ENCODE measurements around the gene MAP3K8.

Gene MAP3K8

DNA sequence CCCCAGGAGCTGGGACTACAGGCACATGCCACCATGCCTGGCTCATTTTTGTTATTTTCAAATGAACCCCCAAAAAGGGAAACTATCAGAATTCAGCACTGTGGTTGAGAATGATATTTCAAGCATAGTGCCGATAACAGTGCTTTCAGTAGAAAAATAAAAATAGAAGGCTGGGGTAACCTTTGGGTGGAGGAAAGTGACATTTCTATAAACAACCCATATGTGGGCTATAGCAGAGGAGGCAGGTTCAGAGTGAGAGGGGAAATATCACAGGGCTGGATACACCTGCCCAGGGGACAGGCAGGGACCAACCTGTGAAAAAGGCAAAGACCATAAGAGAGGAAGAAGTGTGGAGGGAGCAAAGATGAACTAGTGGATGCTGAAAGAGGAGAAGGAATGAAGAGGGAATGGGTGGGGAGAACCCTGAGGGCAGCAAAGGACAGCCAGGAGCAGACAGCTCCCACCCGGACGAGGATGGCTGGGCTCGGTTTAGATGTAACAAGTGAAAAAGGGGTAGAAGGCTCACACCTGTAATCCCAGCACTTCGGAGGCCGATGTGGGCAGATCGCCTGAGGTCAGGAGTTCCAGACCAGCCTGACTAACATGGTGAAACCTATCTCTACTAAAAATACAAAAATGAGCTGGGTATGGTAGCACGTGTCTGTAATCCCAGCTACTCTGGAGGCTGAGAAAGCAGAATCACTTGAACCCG, 56.5 kb downstream of the MAP3K8 start:
- DNase-seq, result no peak

DNA sequence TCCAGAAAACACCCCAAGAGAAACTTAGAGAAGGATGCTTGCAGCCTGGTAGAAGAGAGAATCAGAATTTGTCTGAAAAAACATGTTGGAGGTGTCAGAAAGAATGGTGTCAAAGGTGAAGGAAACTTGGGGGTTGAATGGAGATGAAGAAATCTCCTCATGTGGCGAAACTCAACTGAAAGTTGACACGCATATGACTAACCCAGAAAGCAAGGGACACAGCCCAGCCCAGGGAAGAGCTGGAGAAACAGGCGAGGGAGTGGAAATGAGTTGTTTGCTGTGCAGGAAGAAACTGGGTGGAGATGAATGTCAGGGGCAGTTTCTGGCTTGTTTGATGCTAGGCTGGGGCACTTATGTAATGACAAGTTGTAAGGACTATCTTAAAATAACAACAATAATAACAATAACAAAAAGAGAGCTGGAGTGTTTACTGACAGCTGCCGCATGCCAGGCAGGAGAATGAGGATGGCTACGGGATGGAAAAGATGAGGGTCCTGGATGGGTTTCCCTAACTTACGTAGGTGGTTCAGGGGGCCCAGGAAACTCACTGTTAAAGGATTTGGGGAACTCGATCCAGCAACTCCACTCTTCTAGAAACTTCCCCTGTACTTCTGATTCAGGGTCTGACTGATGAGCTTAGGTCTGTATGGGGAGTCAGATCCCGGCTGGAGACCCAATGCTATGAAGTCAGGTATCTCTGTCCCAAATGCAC, 57.4 kb downstream of the MAP3K8 start:
- DNase-seq, result peak; percentile 92 to 94

DNA sequence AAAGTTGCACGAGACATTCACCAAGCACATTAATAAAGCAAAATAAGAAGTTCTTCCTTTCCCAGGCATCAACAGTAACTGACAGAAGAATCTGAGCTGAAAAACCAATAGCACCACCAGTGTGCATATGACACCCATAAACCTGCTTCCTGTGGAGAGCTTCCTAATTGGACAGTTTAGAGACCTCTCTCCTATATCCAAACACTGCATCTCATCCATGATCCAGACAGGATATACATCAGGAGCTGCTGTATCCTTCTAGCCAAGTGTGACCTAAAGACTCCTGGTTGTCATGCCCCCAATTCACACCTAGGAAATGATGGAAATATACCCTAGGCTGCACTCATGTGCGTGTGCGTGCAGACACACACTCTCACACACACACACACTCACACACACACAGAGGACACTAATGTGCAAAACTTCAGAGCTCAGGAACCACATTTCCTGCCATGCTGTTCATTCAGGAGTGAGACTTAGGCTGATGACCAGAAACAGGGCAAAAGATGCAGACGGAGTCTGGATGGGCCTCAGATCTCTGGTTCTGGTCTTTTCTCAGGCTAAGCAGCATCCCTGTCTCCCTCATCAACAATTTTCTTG, 58.0 kb downstream of the MAP3K8 start:
- DNase-seq, result no peak

DNA sequence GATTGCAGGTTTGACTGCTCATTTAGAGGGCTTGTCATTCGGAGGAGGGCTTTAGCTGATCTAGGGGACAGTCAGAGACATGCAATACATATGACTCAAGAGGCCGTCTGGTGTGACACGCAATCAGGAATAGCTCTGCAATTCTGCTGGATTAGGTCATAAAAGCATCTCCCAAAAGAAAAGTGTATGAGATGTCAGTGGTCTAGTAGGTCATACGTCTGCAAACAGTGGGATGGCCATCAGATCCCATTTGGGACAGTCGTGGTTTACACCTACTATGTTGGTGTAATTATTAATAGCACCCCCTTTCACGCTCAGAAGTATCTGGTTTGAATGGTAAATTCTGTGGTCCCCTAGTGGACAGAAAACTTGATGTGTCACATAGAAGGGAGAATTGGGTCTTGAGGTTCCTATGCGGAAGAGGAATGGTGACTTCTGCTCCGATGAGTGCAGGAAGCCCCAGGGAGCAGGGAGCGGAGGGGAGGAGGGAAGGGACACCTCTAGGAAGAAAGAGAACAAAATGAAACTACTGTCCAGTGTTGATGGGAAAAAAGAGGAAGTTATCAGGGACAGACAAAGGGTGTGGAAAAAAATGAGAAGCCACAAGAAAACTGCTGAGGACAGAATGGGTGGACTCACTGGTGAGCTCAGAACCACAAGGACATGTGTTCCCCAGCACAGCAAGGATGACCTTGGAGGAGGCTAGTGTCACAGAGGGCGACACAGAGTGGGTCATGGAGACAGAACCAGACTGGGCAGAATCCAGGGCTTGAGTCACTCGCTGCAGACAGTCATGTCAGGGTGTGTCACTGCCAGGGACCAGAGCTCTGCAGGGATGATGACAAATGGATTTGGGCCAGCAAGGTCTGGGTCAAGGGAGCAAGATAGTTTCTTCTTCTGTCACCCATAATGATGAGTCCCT, 59.9 kb downstream of the MAP3K8 start:
- peak; percentile 98 for DNase-seq

DNA sequence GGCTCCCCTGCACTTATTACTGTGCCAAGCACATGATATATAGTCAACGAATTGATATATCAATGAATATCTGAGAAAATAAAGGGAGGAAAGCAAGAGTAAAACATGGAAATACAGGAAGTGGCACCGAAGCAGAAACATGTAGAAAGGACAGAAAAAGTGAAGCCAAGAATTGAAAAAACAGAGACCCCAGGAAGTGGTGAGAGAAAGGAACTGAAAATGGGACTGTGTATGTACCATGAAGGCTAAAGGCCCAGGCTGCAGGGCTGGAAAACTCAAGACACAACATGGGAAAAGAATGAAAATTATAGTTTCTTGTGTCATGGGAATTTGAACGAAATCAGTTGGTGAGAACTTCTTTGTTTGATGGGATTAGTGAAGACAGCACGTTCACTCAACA, 60.6 kb downstream of the MAP3K8 start:
- DNase-seq, result no peak

DNA sequence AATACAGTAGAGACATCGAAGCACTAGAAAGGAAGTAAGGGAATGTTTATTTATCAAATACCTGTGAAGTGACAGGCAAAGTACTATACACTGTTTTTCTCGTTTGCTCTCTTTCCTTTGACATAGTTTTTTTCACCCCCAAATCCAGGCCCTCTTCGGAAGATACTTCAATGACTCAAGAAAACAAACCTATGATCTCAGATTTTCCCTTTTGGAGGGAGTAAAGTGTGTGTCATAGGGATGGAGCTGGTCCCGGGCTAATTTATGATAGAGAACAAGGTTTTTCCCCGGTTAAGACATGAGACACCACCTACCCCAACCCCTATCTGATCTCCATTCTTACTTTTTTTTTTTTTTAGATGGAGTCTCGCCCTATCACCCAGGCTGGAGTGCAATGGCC, 61.7 kb downstream of the MAP3K8 start:
- no peak for DNase-seq

DNA sequence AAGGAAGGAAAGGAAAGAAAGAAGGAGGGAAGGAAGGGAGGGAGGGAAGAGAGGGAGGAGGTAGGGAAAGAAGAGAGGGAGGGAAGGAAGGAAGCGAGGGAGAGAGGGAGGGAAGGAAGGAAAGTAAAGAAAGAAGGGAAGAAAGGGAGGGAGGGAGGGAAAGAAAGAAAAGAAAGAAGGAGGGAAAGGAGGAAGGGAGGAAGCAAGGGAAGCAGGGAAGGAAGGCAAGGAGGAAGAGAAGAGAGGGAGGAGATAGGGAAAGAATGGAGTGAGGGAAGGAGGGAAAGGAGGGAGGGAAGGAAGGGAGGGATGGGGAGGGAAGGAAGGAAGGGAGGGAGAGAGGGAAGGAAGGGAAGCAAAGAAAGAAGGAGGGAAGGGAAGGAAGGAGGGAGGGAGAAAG, 65.8 kb downstream of the MAP3K8 start:
- DNase-seq, result no peak

DNA sequence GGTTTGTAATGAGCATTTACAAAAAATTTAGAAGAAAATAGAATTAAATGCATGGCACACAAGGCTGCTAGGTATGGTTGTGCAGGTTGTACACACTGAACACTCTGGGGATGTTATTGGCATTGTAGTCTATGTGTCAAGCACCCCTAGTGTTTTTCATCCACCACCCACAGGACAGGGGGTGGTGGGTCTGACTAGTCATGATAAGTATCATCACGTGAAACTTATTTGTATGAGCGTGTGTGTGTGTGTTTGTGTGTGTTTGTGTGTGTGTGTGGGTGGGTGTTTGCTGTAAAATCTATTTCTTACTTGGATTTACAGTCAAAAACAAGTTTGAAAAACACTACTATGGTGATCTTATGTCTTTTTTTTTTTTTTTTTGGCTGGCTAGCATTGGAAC, 66.5 kb downstream of the MAP3K8 start:
- DNase-seq, result no peak

DNA sequence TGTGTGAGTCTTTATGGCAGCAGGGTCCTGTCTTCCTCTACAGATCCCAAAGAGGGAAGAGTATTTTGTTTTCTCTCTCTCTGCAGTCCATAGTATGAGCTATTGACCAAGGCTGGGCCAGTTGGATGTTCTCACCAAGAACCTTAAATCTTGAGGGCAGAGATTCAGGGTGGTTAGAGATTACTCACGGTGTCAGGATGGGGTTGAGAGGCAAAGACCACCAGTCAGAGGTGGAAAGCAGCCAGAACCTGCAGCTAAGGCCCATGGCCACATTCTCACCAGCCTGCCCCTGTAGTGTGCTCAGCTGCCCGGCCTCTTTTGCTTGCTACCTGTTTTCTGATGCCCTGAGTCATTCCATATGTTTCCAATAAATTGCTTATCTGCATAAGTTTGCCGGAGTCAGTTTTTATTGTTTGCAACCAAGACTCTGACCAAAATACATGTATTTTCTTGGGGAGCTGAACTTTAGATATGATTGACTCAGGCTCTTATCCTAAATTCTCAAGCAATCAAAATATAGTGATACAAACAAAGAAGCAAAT, 67.0 kb downstream of the MAP3K8 start:
- no peak for DNase-seq

DNA sequence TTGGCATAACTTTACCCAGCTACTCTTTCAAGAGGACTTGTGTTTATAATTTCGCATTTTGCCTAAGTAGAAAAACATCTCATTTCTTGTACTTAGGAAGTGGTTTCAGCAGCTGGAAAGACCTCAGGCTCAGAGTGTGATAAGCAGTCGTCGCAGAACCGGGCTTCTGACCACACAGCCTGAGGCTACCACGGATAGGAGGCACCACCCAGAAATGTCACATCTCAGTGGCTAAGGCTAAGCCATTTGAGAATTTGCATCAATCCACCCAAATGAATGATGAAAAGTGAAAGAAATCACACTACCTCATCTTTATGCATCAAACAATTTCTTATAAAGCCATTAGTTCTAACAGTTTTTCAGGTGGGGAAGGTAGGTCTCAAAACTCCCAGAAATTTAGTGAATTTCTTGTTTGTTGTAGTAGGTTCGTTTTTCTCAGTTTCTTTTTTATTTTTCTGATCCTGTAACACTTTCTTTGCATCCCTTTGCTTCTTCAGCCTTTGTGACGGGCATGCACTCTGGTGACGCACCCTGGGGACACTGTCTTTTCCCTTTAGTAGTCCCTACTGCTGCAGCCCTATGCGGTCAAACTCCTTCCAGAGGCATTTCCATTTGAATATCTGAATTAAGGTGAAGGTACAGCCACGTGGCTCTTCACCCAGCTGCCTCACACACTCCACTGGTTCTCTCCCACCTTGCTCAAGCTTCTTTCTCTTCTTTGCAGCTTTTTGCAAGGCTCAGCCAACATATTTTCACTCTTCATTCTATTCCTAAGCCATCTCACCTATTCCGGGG, 68.5 kb downstream of the MAP3K8 start:
- DNase-seq, result peak; percentile 13 to 38

DNA sequence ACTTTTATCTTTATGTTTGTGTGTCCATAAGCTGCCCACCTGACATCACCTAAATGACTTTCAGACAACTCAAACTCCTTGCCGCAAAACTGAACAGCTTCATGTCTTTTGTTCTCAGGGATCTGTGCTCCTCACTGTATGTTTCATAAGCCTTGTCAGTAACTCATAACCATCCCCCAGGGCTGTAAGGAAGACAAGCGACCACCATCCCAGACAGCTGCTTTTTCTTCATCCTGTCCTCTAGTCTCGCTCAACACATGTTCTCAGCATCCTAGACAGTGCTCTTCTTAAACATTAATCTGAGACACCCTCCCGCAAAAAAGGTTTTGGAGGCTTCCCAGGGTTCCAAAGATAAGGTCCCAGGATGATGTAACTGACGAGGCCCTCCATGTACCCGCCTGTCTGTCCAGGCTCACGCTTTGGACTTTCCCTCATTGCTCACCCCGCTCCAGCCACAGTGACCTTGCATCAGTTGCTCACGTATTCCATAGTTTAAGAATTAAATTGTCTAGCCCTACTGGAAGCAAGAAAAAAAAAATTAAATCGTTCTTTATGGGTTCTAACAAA, 69.8 kb downstream of the MAP3K8 start:
- DNase-seq, result no peak

DNA sequence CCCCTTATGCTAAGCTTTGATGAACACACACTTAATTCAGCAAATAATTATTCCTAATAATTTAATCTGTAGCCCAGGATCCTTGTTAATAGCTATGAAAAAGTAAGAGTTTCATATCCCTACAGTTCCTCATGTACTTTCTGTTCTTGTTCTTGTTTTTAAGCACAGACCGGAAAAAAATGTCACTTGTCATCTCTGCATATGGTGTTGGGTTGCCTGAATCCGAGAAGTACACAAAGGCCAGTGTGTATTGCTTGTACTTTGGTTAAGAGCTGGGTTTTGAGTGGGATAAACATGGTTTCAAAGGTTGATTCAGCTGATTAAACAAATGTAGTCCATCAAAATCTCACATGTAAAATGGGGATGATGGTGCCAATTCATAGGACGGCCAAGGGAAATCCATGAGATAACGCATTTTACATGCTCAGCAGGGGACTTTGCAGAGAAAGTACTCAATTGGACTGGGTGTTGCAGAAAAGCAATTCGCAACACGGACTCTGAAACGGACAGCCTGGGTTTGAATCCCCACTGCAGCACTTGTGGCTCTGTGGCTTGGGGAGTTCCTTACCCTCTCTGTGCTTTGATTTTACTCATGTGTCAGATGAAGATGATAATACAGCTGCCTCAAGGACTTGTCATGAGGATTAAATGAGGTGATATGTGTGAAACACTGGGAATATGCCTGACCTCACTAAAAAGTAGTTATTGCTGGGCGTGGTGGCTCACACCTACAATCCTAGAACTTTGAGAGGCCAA, 71.7 kb downstream of the MAP3K8 start:
- peak; percentile 64 to 68 for DNase-seq

DNA sequence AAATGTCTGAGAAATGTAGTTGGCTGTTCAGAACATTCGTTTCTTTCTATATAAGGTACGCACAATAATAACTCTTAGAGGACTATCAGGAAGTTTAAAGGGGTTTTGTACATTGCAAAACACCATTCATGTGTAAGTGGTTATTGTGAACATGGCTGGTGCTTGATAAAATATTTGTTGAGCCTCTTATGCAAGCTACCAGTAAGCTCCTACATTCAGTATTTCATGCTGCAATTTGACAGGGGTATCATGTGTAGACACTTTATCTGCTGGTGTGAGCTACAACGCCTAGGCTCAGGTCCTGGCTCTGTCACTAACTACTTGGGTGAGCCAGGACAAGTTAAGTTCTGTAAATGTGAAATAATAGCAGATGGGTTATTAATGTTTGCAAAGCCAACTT, 75.5 kb downstream of the MAP3K8 start:
- no peak for DNase-seq

DNA sequence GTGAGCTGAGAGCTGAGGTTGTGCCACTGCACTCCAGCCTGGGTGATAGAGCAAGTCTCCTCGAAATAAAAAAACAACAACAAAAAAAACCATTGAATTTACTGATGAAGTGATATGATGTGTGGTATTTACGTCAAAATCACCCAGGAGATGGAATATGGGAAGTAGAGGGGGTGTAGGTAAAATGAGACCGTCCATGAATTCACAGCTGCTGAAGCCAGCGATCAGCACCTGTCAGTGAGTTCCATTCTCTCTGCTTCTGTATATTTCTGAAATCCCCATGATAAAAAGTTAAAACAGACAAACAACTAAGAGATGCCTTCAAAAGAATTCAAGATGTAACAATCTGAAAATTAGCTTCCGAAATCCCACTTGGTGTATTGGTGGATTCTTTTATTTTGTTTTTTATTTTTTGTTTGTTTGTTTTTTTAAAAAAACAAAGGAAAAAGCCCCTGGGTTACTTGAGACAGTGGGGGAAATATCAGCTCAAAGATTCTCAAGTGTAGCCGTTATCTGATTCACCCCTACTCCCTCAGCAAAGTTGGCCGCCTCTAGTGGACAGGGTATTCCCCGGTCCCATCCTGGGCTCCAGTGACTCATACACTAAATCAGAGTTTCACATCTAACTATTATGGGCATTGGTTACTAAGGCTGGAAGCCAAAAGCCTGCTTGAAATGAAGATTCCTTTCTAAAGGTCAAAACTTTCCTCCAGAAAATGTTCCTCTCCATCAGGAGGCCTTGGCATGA, 76.4 kb downstream of the MAP3K8 start:
- peak in 1 of 2 donors; percentile 31 for DNase-seq

DNA sequence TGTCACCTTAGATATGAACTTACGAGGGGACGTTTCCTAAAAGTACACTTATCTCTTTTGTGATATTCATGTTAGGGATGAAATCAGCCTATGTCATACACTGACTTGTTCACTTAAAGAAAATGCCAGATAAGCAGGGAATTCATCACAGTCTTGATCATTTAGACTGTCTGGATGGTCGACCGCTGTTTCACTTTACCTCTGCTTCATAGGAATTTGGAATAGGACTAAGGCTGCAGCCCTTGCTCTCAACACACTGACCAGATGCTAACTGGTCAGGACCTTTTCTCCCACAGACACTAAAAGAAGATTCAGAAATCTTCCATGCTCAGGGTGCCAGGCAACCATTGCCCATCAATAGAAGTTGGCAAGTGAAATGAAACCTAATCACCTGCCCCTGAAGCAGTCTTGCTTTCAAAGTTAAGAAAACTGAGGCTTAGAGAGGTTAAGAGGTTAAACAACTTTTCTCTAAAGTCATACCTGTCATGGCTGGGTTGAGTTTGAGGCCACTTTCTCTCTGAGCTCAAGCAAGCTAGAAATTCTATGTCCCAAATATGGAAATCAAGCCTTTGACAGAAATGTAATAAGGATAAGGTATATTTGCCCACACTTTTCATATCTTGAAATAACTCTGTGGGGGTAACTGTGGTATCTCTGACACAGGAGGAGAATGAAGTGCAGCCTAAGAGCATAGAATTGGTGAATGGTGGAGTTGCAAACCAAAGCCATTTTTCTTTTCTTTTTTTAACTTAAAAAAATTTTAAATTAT, 77.1 kb downstream of the MAP3K8 start:
- DNase-seq, result no peak

Measured in inflammatory macrophage (primary cell).